Measurements from ENCODE around the gene MED25.

DNA sequence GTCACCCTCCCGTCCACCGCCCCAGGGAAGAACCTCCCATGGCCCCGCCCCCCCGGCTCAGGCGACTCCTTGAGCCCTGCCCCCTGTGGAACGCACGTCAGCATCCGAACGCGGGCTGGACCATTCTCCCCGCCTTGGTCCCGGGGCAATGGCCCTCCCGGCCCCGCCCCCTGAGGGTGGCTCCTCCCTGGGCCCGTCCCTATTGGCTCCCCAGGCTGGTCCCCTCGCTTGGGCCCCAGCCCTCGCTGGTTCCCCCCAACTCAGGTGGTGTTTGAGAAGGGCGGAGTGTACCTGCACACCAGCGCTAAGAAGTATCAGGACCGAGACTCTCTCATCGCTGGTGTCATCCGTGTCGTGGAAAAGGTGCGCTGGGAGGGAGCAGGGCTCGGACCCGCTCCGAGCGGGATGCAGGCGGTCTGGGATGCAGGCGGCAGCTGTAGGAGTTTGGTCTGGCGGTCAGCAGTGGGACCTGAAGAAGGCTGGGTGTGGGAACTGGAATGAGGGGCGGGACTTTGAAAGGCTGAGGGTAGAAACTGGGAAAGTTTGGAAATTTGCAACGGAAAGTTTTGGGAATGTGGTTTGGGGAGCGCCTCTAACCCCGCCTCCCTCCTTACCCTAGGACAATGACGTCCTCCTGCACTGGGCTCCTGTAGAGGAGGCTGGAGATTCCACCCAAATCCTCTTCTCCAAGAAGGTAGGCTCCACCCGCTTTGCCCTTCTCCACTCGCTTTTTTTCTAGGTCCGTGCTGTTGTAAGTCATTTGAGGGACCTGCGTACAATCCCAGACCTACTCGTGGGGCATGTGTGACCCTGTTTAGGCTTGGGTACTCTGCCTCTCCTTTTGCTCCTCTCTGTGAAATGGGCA is 60.0 kb downstream of the MED25 start:
- TF ChIP-seq, protein P1, sequence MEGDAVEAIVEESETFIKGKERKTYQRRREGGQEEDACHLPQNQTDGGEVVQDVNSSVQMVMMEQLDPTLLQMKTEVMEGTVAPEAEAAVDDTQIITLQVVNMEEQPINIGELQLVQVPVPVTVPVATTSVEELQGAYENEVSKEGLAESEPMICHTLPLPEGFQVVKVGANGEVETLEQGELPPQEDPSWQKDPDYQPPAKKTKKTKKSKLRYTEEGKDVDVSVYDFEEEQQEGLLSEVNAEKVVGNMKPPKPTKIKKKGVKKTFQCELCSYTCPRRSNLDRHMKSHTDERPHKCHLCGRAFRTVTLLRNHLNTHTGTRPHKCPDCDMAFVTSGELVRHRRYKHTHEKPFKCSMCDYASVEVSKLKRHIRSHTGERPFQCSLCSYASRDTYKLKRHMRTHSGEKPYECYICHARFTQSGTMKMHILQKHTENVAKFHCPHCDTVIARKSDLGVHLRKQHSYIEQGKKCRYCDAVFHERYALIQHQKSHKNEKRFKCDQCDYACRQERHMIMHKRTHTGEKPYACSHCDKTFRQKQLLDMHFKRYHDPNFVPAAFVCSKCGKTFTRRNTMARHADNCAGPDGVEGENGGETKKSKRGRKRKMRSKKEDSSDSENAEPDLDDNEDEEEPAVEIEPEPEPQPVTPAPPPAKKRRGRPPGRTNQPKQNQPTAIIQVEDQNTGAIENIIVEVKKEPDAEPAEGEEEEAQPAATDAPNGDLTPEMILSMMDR (conservative IDR thresholded peaks at IDR 0.05; ENCODE audit: low read depth, low read length): no peak
- TF ChIP-seq EZH2phosphoT487 (IDR thresholded peaks at IDR 0.05; ENCODE audit: borderline replicate concordance, low read length): no peak
